Measurements from ENCODE around the gene CPLX1.
"Not testable (repeated sequence)": the region's sequence is repeated elsewhere in the genome, so short reads cannot be mapped to it uniquely, and the experiment has no call there.

CPLX1 gene

DNA sequence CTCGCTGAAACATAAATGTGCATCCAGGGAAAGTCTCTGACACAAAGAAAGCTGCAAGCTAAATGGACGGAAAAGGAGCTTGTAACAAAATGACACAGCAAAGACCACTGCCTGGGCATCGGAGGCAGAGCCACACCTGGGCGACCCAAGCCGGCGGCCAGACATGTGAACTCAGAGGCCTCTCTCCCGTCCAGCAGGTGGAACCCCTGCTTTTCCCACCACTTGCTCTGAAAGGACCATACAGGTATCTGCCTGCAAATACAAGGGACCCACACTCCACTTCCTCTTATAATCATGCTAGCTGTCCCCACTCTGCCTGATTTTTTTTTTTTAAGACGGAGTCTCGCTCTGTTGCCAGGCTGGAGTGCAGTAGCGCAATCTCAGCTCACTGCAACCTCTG lies 12.0 kb downstream of the CPLX1 start:
- H3K27me3 ChIP-seq (replicated peaks): peaks cover 7% of the 10 kb centered on the region
- H3K27ac ChIP-seq: no peak overlapping the region
- H3K4me3 ChIP-seq (ENCODE audit: low read depth, low read length): no peak overlapping the region
- TF ChIP-seq, protein P1, sequence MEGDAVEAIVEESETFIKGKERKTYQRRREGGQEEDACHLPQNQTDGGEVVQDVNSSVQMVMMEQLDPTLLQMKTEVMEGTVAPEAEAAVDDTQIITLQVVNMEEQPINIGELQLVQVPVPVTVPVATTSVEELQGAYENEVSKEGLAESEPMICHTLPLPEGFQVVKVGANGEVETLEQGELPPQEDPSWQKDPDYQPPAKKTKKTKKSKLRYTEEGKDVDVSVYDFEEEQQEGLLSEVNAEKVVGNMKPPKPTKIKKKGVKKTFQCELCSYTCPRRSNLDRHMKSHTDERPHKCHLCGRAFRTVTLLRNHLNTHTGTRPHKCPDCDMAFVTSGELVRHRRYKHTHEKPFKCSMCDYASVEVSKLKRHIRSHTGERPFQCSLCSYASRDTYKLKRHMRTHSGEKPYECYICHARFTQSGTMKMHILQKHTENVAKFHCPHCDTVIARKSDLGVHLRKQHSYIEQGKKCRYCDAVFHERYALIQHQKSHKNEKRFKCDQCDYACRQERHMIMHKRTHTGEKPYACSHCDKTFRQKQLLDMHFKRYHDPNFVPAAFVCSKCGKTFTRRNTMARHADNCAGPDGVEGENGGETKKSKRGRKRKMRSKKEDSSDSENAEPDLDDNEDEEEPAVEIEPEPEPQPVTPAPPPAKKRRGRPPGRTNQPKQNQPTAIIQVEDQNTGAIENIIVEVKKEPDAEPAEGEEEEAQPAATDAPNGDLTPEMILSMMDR (IDR thresholded peaks at IDR 0.05; ENCODE audit: low read depth, low read length, missing control alignments): peak; percentile 2
- DNase-seq: no peak
- H3K36me3 ChIP-seq (replicated peaks): no peaks in the 10 kb centered on the region
- in situ Hi-C loops (cut with HindIII; ENCODE audit: low pct_ligation_motif_present, low sequenced_read_pairs): no loop called here

DNA sequence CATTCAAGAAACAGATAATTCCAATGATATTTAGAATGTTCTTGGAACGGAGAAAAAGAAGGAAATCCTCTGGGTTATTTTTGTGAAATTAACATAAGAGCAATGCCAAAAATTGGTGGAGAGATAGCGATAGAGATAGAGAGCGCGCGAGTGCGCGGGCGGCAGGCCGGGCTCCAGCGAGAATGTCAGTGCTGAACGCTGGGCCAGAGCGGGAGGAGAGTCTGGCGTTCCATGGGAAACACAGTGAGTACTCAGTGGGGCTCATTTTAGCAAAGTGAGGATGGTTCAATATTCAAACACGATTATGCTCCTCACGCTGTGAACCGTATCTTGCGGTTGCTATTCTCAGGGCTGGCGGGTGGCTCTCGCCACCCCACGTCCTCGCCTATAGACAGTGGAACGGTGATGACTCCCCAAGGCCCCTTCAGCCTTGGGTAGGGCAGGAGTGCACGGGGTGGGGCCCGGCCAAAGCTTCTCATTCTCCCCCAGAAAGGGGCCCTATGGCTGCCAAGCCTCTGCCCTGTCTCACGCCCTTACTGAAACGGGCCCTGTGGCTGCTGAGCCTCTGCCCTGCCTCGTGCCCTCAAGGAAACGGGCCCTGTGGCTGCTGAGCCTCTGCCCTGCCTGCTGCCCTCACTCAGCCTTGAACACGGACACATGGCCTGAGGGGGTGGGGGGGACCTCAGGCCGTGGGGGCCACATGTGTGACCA lies 16.9 kb downstream of the CPLX1 start:
- Histone ChIP-seq H3K36me3 (replicated peaks) (no peaks in the 10 kb centered on the region), H3K4me3 (ENCODE audit: low read depth, low read length) (no peak overlapping the region), H3K27me3 (replicated peaks) (peaks cover 4% of the 10 kb centered on the region), H3K27ac (no peak overlapping the region)
- no peak for DNase-seq
- in situ Hi-C loops (cut with HindIII; ENCODE audit: low pct_ligation_motif_present, low sequenced_read_pairs): no loop called here
- TF ChIP-seq, protein P1 (IDR thresholded peaks at IDR 0.05; ENCODE audit: low read depth, low read length, missing control alignments): no peak

DNA sequence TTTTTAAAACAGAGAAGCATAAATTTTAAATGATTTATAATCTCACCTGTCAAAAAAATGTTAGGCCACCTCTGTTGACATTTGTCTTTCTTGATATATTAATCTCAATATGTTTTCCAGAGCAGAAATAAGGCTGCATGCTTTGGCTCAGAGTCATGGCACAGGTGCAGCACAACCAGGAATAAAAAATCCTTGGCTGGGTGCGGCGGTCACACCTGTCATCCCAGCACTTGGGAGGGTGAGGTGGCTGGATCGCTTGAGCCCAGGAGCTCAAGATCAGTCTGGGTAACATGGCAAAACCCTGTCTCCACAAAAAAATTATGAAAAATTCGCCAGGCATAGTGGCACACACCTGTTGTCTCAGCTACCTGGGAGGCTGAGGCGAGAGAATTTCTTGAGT lies 18.1 kb downstream of the CPLX1 start:
- no peaks in the 10 kb centered on the region for H3K27me3 ChIP-seq (replicated peaks)
- H3K27ac ChIP-seq: no peak overlapping the region
- H3K4me3 ChIP-seq (ENCODE audit: low read depth, low read length): no peak overlapping the region
- TF ChIP-seq, protein P1 (IDR thresholded peaks at IDR 0.05; ENCODE audit: low read depth, low read length, missing control alignments): no peak
- in situ Hi-C loops (cut with HindIII; ENCODE audit: low pct_ligation_motif_present, low sequenced_read_pairs): no loop called here
- DNase-seq: no peak
- no peaks in the 10 kb centered on the region for H3K36me3 ChIP-seq (replicated peaks)

DNA sequence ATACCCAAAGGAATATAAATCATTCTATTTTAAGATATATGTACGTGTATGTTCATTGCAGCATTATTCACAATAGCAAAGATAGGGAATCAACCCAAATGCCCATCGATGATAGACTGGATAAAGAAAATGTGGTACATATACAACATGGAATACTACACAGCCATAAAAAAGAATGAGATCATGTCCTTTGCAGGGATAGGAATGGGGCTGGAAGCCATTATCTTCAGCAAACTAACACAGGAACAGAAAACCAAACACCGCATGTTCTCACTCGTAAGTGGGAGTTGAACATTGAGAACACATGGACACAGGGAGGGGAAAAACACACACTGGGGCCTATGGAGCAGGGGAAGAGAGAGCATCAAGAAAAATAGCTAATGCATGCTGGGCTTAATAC lies 18.9 kb downstream of the CPLX1 start:
- DNase-seq; H3K36me3 ChIP-seq (replicated peaks); in situ Hi-C loops (cut with HindIII; ENCODE audit: low pct_ligation_motif_present, low sequenced_read_pairs); H3K4me3 ChIP-seq (ENCODE audit: low read depth, low read length); H3K27ac ChIP-seq; H3K27me3 ChIP-seq (replicated peaks): not testable (repeated sequence)

GRCh38 chr4:804804-805203 lies 21.1 kb downstream of the CPLX1 start:
- in situ Hi-C loops (cut with HindIII; ENCODE audit: low pct_ligation_motif_present, low sequenced_read_pairs): no loop called here
- TF ChIP-seq, protein P1 (IDR thresholded peaks at IDR 0.05; ENCODE audit: low read depth, low read length, missing control alignments): no peak

GRCh38 chr4:803884-804283 lies 22.0 kb downstream of the CPLX1 start:
- H3K4me3 ChIP-seq (ENCODE audit: low read depth, low read length): no peak overlapping the region
- TF ChIP-seq, protein P1 (IDR thresholded peaks at IDR 0.05; ENCODE audit: low read depth, low read length, missing control alignments): no peak
- H3K27me3 ChIP-seq (replicated peaks): no peaks in the 10 kb centered on the region
- H3K36me3 ChIP-seq (replicated peaks): no peaks in the 10 kb centered on the region
- no peak for DNase-seq
- in situ Hi-C loops (cut with HindIII; ENCODE audit: low pct_ligation_motif_present, low sequenced_read_pairs): no loop called here
- no peak overlapping the region for H3K27ac ChIP-seq

More at GRCh38 chr4:804804-805203, 21.1 kb downstream of the CPLX1 start:
- H3K36me3 ChIP-seq (replicated peaks): no peaks in the 10 kb centered on the region
- DNase-seq: no peak
- no peak overlapping the region for H3K27ac ChIP-seq
- H3K4me3 ChIP-seq (ENCODE audit: low read depth, low read length): no peak overlapping the region
- no peaks in the 10 kb centered on the region for H3K27me3 ChIP-seq (replicated peaks)

Measured in brain microvascular endothelial cell (primary cell).